GM19240 (cell line): ENCODE results near the gene LSP1.
"Not testable (repeated sequence)": the region's sequence is repeated elsewhere in the genome, so short reads cannot be mapped to it uniquely, and the experiment has no call there.

ENCODE experiments used
- DNase-seq: peaks from one replicate; pipeline ENCODE4 v3.0.0; 2011; ENCODE audit warnings: low spot score; ENCODE audit not compliant: insufficient read length

LSP1 gene

GRCh38 chr11:1938343-1939005 lies 85.6 kb downstream of the LSP1 start:
- no peak for DNase-seq

DNA sequence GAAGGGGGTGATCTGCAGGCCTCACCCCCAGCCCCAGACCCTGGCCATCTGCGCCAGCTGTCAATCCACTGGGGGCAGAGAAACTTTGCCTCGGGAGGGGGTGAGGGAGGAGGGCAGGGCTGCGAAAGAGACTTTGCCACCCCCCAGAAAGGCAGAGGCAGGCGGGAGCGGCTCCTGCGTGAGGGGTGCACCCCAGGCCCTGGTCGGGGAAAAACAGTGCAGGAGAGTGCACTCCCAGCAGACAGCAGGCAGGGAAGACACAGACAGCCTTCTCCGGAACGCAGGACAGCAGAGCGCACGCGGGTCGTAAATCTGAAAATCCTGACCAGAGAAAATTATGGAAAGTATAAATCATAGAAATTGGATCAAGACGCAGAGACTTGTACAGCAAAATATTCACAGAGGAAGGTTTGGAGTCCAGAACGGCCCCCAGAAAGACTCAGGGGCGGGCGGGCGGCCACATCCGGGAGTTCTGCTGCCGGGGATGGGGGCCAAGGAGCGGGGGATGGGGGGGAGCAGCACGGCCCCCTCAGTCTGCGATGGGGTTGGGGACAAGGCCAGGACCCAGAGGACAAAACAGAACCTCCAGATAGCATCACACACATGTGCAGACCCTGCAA lies 86.2 kb downstream of the LSP1 start:
- no peak for DNase-seq

GRCh38 chr11:1939788-1940187 lies 86.9 kb downstream of the LSP1 start:
- DNase-seq = not testable (repeated sequence)
